Liver (tissue), 3 donors: ENCODE results near the gene OR10C1.

Experiments used
- ATF3 ChIP-seq: IDR thresholded peaks from 2 replicates; pipeline ENCODE4 v1.6.1; 2016; ENCODE audit warnings: antibody characterized with exemption
- CTCF ChIP-seq: fragments of 150-350 bp; IDR thresholded peaks from 2 replicates; pipeline ENCODE4 v1.5.1; 2017; ENCODE audit warnings: improper control_type of control experiment, low read depth, low read length; ENCODE audit not compliant: missing input control
- EGR1 ChIP-seq, 2 donors: IDR thresholded peaks; 2 replicates each; pipeline ENCODE4 v1.6.1; 2016 to 2018; ENCODE audit warnings: antibody characterized with exemption in 2 of 2, low read depth in 2 of 2
- FOXA1 ChIP-seq: IDR thresholded peaks from 2 replicates; pipeline ENCODE4 v1.6.1; 2016; ENCODE audit warnings: antibody characterized with exemption
- GABPA ChIP-seq, 2 donors: IDR thresholded peaks in 1 of 2; conservative IDR thresholded peaks in 1 of 2; 2 replicates each; pipeline ENCODE4 v1.6.1; 2016; ENCODE audit warnings: antibody characterized with exemption in 2 of 2, mild to moderate bottlenecking in 1 of 2, moderate library complexity in 1 of 2
- HNF4A ChIP-seq, 2 donors: conservative IDR thresholded peaks; 2 replicates each; pipeline ENCODE4 v1.6.1; 2016; ENCODE audit warnings: antibody characterized with exemption in 2 of 2, mild to moderate bottlenecking in 2 of 2
- JUND ChIP-seq, 2 donors: IDR thresholded peaks; 2 replicates each; pipeline ENCODE4 v1.6.1; 2016; ENCODE audit warnings: antibody characterized with exemption in 2 of 2
- MAX ChIP-seq: IDR thresholded peaks from 2 replicates; pipeline ENCODE4 v1.6.1; 2016; ENCODE audit warnings: antibody characterized with exemption
- RAD21 ChIP-seq, 2 donors: IDR thresholded peaks; 2 replicates each; pipeline ENCODE4 v1.6.1; 2016; ENCODE audit warnings: antibody characterized with exemption in 2 of 2, mild to moderate bottlenecking in 2 of 2
- REST ChIP-seq: IDR thresholded peaks from 2 replicates; pipeline ENCODE4 v1.6.1; 2016; ENCODE audit warnings: antibody characterized with exemption, mild to moderate bottlenecking
- RXRA ChIP-seq, 2 donors: IDR thresholded peaks; 2 replicates each; pipeline ENCODE4 v1.6.1; 2017 to 2018; ENCODE audit warnings: antibody characterized with exemption in 2 of 2, mild to moderate bottlenecking in 1 of 2
- SP1 ChIP-seq: IDR thresholded peaks from 2 replicates; pipeline ENCODE4 v1.6.1; 2018; ENCODE audit warnings: antibody characterized with exemption, mild to moderate bottlenecking
- TAF1 ChIP-seq: conservative IDR thresholded peaks from 2 replicates; pipeline ENCODE4 v1.6.1; 2016; ENCODE audit warnings: antibody characterized with exemption, mild to moderate bottlenecking
- YY1 ChIP-seq: IDR thresholded peaks from 2 replicates; pipeline ENCODE4 v1.6.1; 2016; ENCODE audit warnings: antibody characterized with exemption, mild to moderate bottlenecking
- donor health status: healthy.
- donor health status: healthy.

GRCh38 chr6:29490055-29490454, 50.9 kb downstream of the OR10C1 start:
- TF ChIP-seq CTCF (no peak), YY1 (no peak), EGR1 (IDR thresholded peaks at IDR 0.05; ENCODE audit: low read depth in 2 of 2) (no peak), MAX (no peak), TAF1 (no peak), RAD21 (IDR thresholded peaks at IDR 0.05) (no peak), FOXA1 (no peak), ATF3 (no peak), GABPA (IDR thresholded peaks at IDR 0.05 in 1 of 2, conservative IDR thresholded peaks at IDR 0.05 in 1 of 2) (no peak), JUND (IDR thresholded peaks at IDR 0.05) (no peak), REST (no peak), SP1 (no peak), RXRA (IDR thresholded peaks at IDR 0.05) (no peak), HNF4A (conservative IDR thresholded peaks at IDR 0.05) (no peak)
